HAP-1 (cell line): ENCODE measurements around the gene HSPG2.

ENCODE experiments used
- DNase-seq, 2 experiments: peaks; one replicate each; pipeline ENCODE4 v3.0.0-alpha.2; 2016 to 2020; ENCODE audit warnings: low spot score in 2 of 2
- H3K27me3 ChIP-seq: fragments of 250-450 bp; sonication (Bioruptor Pico); 2 replicates; pipeline ENCODE4 v1.5.1; 2020; ENCODE audit warnings: low read depth, mild to moderate bottlenecking, moderate library complexity
- H3K36me3 ChIP-seq: fragments of 250-450 bp; sonication (Bioruptor Pico); replicated peaks from 2 replicates; pipeline ENCODE4 v1.5.1; 2020; ENCODE audit warnings: mild to moderate bottlenecking
- H3K4me1 ChIP-seq: fragments of 250-450 bp; sonication (Bioruptor Pico); 2 replicates; pipeline ENCODE4 v1.5.1; 2020; ENCODE audit warnings: mild to moderate bottlenecking
- H3K4me3 ChIP-seq: fragments of 250-450 bp; sonication (Bioruptor Pico); 2 replicates; pipeline ENCODE4 v1.5.1; 2020; ENCODE audit warnings: mild to moderate bottlenecking, moderate library complexity
- H3K9me3 ChIP-seq: fragments of 250-450 bp; sonication (Bioruptor Pico); 2 replicates; pipeline ENCODE4 v1.5.1; 2020; ENCODE audit warnings: mild to moderate bottlenecking, moderate library complexity
- in situ Hi-C: fragments of 300-500 bp; cut with MboI; formaldehyde crosslinking; loops from 3 replicates; pipeline ENCODE4 v1.14.3; 2020; ENCODE audit warnings: low sequenced_read_pairs, inconsistent platforms, mixed read lengths

Gene HSPG2

GRCh38 chr1:21933397-21934248 is 3.5 kb downstream of the HSPG2 start:
- 0 out of 2 replicates have a peak, but pooled peaks cover 3% of the 10 kb centered on the region for H3K36me3 ChIP-seq
- no peaks in the 10 kb centered on the region for H3K27me3 ChIP-seq
- in situ Hi-C loops, result no loop called here
- peaks cover 15% of the 10 kb centered on the region for H3K4me1 ChIP-seq
- no peak for DNase-seq
- H3K4me3 ChIP-seq, result no peak overlapping the region
- H3K9me3 ChIP-seq, result no peaks in the 10 kb centered on the region

GRCh38 chr1:21932127-21932526 is 5.0 kb downstream of the HSPG2 start:
- no peak for DNase-seq
- 0 out of 2 replicates have a peak, but pooled peaks cover 3% of the 10 kb centered on the region for H3K36me3 ChIP-seq
- H3K4me3 ChIP-seq, result no peak overlapping the region
- no peaks in the 10 kb centered on the region for H3K27me3 ChIP-seq
- H3K4me1 ChIP-seq, result peaks cover 11% of the 10 kb centered on the region
- H3K9me3 ChIP-seq, result no peaks in the 10 kb centered on the region
- in situ Hi-C loops, result no loop called here

GRCh38 chr1:21931171-21932093 is 5.7 kb downstream of the HSPG2 start:
- Histone ChIP-seq H3K4me3 (no peak overlapping the region), H3K4me1 (peaks cover 10% of the 10 kb centered on the region), H3K9me3 (no peaks in the 10 kb centered on the region), H3K27me3 (no peaks in the 10 kb centered on the region), H3K36me3 (0 out of 2 replicates have a peak, but pooled peaks cover 3% of the 10 kb centered on the region)
- in situ Hi-C loops, result no loop called here
- DNase-seq, result no peak

GRCh38 chr1:21930629-21931170 is 6.4 kb downstream of the HSPG2 start:
- no peak overlapping the region for H3K4me3 ChIP-seq
- in situ Hi-C loops, result no loop called here
- H3K9me3 ChIP-seq, result no peaks in the 10 kb centered on the region
- no peak for DNase-seq
- no peaks in the 10 kb centered on the region for H3K27me3 ChIP-seq
- peaks cover 3% of the 10 kb centered on the region; the same call in 1 of the 2 replicates for H3K4me1 ChIP-seq
- H3K36me3 ChIP-seq, result 0 out of 2 replicates have a peak, but pooled peaks cover 3% of the 10 kb centered on the region

- DNase-seq, result no peak
- in situ Hi-C loops, result no loop called here
- no peaks in the 10 kb centered on the region for H3K27me3 ChIP-seq
- H3K36me3 ChIP-seq, result 0 out of 2 replicates have a peak, but pooled peaks cover 3% of the 10 kb centered on the region
- H3K4me1 ChIP-seq, result no peaks in the 10 kb centered on the region
- no peaks in the 10 kb centered on the region for H3K9me3 ChIP-seq
- H3K4me3 ChIP-seq, result no peak overlapping the region
Observed at GRCh38 chr1:21930080-21930571, 7.0 kb downstream of the HSPG2 start.

- Histone ChIP-seq H3K4me1 (no peaks in the 10 kb centered on the region), H3K36me3 (0 out of 2 replicates have a peak, but pooled peaks cover 3% of the 10 kb centered on the region), H3K4me3 (no peak overlapping the region), H3K27me3 (no peaks in the 10 kb centered on the region), H3K9me3 (no peaks in the 10 kb centered on the region)
- DNase-seq, result no peak
- in situ Hi-C loops, result no loop called here
Observed at GRCh38 chr1:21927533-21928237, 9.4 kb downstream of the HSPG2 start.

- in situ Hi-C loops, result no loop called here
- no peak overlapping the region for H3K4me3 ChIP-seq
- DNase-seq, result no peak
- no peaks in the 10 kb centered on the region for H3K9me3 ChIP-seq
- no peaks in the 10 kb centered on the region for H3K4me1 ChIP-seq
- H3K36me3 ChIP-seq, result 0 out of 2 replicates have a peak, but pooled peaks cover 3% of the 10 kb centered on the region
- no peaks in the 10 kb centered on the region for H3K27me3 ChIP-seq
Observed at GRCh38 chr1:21926814-21927532, 10.1 kb downstream of the HSPG2 start.

GRCh38 chr1:21926065-21926464 is 11.0 kb downstream of the HSPG2 start:
- in situ Hi-C loops, result no loop called here
- Histone ChIP-seq H3K36me3 (0 out of 2 replicates have a peak, but pooled peaks cover 3% of the 10 kb centered on the region), H3K4me3 (no peak overlapping the region), H3K4me1 (no peaks in the 10 kb centered on the region), H3K9me3 (no peaks in the 10 kb centered on the region), H3K27me3 (no peaks in the 10 kb centered on the region)
- DNase-seq, result no peak

- Histone ChIP-seq H3K27me3 (no peaks in the 10 kb centered on the region), H3K36me3 (no peaks in the 10 kb centered on the region), H3K4me3 (no peak overlapping the region), H3K4me1 (no peaks in the 10 kb centered on the region), H3K9me3 (no peaks in the 10 kb centered on the region)
- no peak for DNase-seq
- in situ Hi-C loops, result no loop called here
Observed at GRCh38 chr1:21925334-21925940, 11.7 kb downstream of the HSPG2 start.

GRCh38 chr1:21924503-21925005 is 12.6 kb downstream of the HSPG2 start:
- Histone ChIP-seq H3K4me1 (no peaks in the 10 kb centered on the region), H3K36me3 (no peaks in the 10 kb centered on the region), H3K27me3 (no peaks in the 10 kb centered on the region), H3K4me3 (no peak overlapping the region), H3K9me3 (no peaks in the 10 kb centered on the region)
- in situ Hi-C loops, result no loop called here
- no peak for DNase-seq

GRCh38 chr1:21922090-21923013 is 14.8 kb downstream of the HSPG2 start:
- no peaks in the 10 kb centered on the region for H3K36me3 ChIP-seq
- H3K4me3 ChIP-seq, result no peak overlapping the region
- H3K4me1 ChIP-seq, result no peaks in the 10 kb centered on the region
- no peaks in the 10 kb centered on the region for H3K27me3 ChIP-seq
- no peaks in the 10 kb centered on the region for H3K9me3 ChIP-seq
- in situ Hi-C loops, result no loop called here
- DNase-seq, result no peak
